ENCODE data around the gene DCTN4. TPM values are rescaled to one million over a fixed set of nuclear protein-coding genes. Genes with fewer than 3 reads are reported as not detected.

Gene DCTN4
- total RNA-seq, 1 experiment from 2014 or later: 40.5 TPM

GRCh38 chr5:150788977-150789376 is 30.2 kb upstream of the DCTN4 start:
- no peaks in the 10 kb centered on the region for H3K9me3 ChIP-seq (ENCODE audit: low read length)
- H3K9ac ChIP-seq (ENCODE audit: low read length): no peak overlapping the region
- TF ChIP-seq EZH2phosphoT487 (IDR thresholded peaks at IDR 0.05; ENCODE audit: borderline replicate concordance, low read length): no peak
- BruUV-seq (replicated peaks): no TSS peak
- H3F3A ChIP-seq (ENCODE audit: low read length, unreplicated experiment): peaks cover 10% of the 10 kb centered on the region
- no peak overlapping the region for H3K27ac ChIP-seq (ENCODE audit: low read length)
- no peak overlapping the region for H3K4me3 ChIP-seq (ENCODE audit: low read length)
- peaks cover 38% of the 10 kb centered on the region for H3K79me2 ChIP-seq (ENCODE audit: low read length)
- peaks cover 27% of the 10 kb centered on the region for H3K4me1 ChIP-seq (ENCODE audit: insufficient read depth, low read length)
- H2AFZ ChIP-seq (ENCODE audit: low read length): no peak overlapping the region
- ATAC-seq (no peak), DNase-seq (no peak)
- no peaks in the 10 kb centered on the region for H4K20me1 ChIP-seq (ENCODE audit: low read length)
- H3K9me2 ChIP-seq (replicated peaks; ENCODE audit: low read length): no peaks in the 10 kb centered on the region
- ChIA-PET POLR2A (ENCODE audit: unreplicated experiment) (interaction anchor here (1.0 kb wide), 1 partner anchor 30 kb away, joined by 3 read pairs; the partner anchor contains the start of gene DCTN4), CTCF (interaction anchor here (0.6 to 1.3 kb wide), 2 partner anchors 13 to 594 kb away, joined by 3 to 4 read pairs; no protein-coding TSS in a partner anchor)
- intact Hi-C loops (cut with micrococcal nuclease): no loop called here
- no peak overlapping the region for H3K4me2 ChIP-seq (ENCODE audit: low read length)
- no peaks in the 10 kb centered on the region for H3K27me3 ChIP-seq (ENCODE audit: low read length)
- no peaks in the 10 kb centered on the region for H3K36me3 ChIP-seq (ENCODE audit: low read depth, low read length)

GRCh38 chr5:150787656-150788055 is 28.8 kb upstream of the DCTN4 start:
- no peak for DNase-seq
- no peaks in the 10 kb centered on the region for H4K20me1 ChIP-seq (ENCODE audit: low read length)
- H3K27me3 ChIP-seq (ENCODE audit: low read length): no peaks in the 10 kb centered on the region
- no peak overlapping the region for H3K27ac ChIP-seq (ENCODE audit: low read length)
- POLR2A ChIA-PET (ENCODE audit: unreplicated experiment): no interaction called here
- H3K4me3 ChIP-seq (ENCODE audit: low read length): no peak overlapping the region
- intact Hi-C loops (cut with micrococcal nuclease): no loop called here
- no peak overlapping the region for H3K4me2 ChIP-seq (ENCODE audit: low read length)
- no peaks in the 10 kb centered on the region for H3K36me3 ChIP-seq (ENCODE audit: low read depth, low read length)
- CTCF ChIA-PET: interaction anchor here (0.7 kb wide), 1 partner anchor 965 kb away, joined by 3 read pairs; no protein-coding TSS in a partner anchor
- no peak for ATAC-seq
- no peak for TF ChIP-seq EZH2 (IDR thresholded peaks at IDR 0.05; ENCODE audit: low read length, unreplicated experiment)
- no peak for TF ChIP-seq EZH2phosphoT487 (IDR thresholded peaks at IDR 0.05; ENCODE audit: borderline replicate concordance, low read length)
- TF ChIP-seq CTCF (conservative IDR thresholded peaks at IDR 0.05; ENCODE audit: low read depth, low read length): no peak
- no peak overlapping the region for H3K9ac ChIP-seq (ENCODE audit: low read length)
- H3K9me3 ChIP-seq (ENCODE audit: low read length): no peaks in the 10 kb centered on the region
- BruUV-seq (replicated peaks): no TSS peak
- peaks cover 40% of the 10 kb centered on the region for H3K4me1 ChIP-seq (ENCODE audit: insufficient read depth, low read length)
- H3F3A ChIP-seq (ENCODE audit: low read length, unreplicated experiment): peaks cover 16% of the 10 kb centered on the region
- no peak overlapping the region for H2AFZ ChIP-seq (ENCODE audit: low read length)
- no peaks in the 10 kb centered on the region for H3K9me2 ChIP-seq (replicated peaks; ENCODE audit: low read length)
- peaks cover 38% of the 10 kb centered on the region for H3K79me2 ChIP-seq (ENCODE audit: low read length)

GRCh38 chr5:150786876-150787275 is 28.1 kb upstream of the DCTN4 start:
- no peak overlapping the region for H2AFZ ChIP-seq (ENCODE audit: low read length)
- TF ChIP-seq EZH2 (IDR thresholded peaks at IDR 0.05; ENCODE audit: low read length, unreplicated experiment): no peak
- TF ChIP-seq CTCF (conservative IDR thresholded peaks at IDR 0.05; ENCODE audit: low read depth, low read length): no peak
- TF ChIP-seq EZH2phosphoT487 (IDR thresholded peaks at IDR 0.05; ENCODE audit: borderline replicate concordance, low read length): no peak
- H3K27me3 ChIP-seq (ENCODE audit: low read length): no peaks in the 10 kb centered on the region
- BruUV-seq (replicated peaks): no TSS peak
- peaks cover 48% of the 10 kb centered on the region for H3K4me1 ChIP-seq (ENCODE audit: insufficient read depth, low read length)
- CTCF ChIA-PET: interaction anchor here (0.7 kb wide), 1 partner anchor 966 kb away, joined by 3 read pairs; no protein-coding TSS in a partner anchor
- POLR2A ChIA-PET (ENCODE audit: unreplicated experiment): no interaction called here
- no peak for DNase-seq
- peaks cover 16% of the 10 kb centered on the region for H3F3A ChIP-seq (ENCODE audit: low read length, unreplicated experiment)
- ATAC-seq: no peak
- no peaks in the 10 kb centered on the region for H3K9me3 ChIP-seq (ENCODE audit: low read length)
- H3K79me2 ChIP-seq (ENCODE audit: low read length): peaks cover 38% of the 10 kb centered on the region
- H3K4me3 ChIP-seq (ENCODE audit: low read length): no peak overlapping the region
- H3K27ac ChIP-seq (ENCODE audit: low read length): no peak overlapping the region
- intact Hi-C loops (cut with micrococcal nuclease): no loop called here
- H3K9ac ChIP-seq (ENCODE audit: low read length): no peak overlapping the region
- H3K9me2 ChIP-seq (replicated peaks; ENCODE audit: low read length): no peaks in the 10 kb centered on the region
- no peaks in the 10 kb centered on the region for H3K36me3 ChIP-seq (ENCODE audit: low read depth, low read length)
- H3K4me2 ChIP-seq (ENCODE audit: low read length): no peak overlapping the region
- H4K20me1 ChIP-seq (ENCODE audit: low read length): no peaks in the 10 kb centered on the region

Data from PC-3 (cell line).